Effector memory CD8-positive, alpha-beta T cell (primary cell): ENCODE results near the gene TBPL2.
"Not testable (repeated sequence)": the region's sequence is repeated elsewhere in the genome, so short reads cannot be mapped to it uniquely, and the experiment has no call there.

ENCODE experiments used
- ATAC-seq: fragments of 150-1000 bp; cut with Tn5 transposase; replicated peaks from 2 replicates; pipeline ENCODE4 v1.10.0; 2021; ENCODE audit warnings: mild to moderate bottlenecking, moderate library complexity
- DNase-seq, 3 experiments: peaks; one replicate each; pipeline ENCODE4 v3.0.0; 2021
- H3K27ac Mint-ChIP-seq, 2 donors: one replicate each; pipeline ENCODE4 v1.8.0; 2022; ENCODE audit warnings: mild to moderate bottlenecking in 2 of 2, mixed read lengths in 2 of 2, moderate library complexity in 2 of 2
- H3K27me3 Mint-ChIP-seq, 2 donors: one replicate each; pipeline ENCODE4 v1.8.0; 2022; ENCODE audit warnings: mixed read lengths in 2 of 2
- H3K36me3 Mint-ChIP-seq: one replicate; pipeline ENCODE4 v1.8.0; 2022; ENCODE audit warnings: mild to moderate bottlenecking, moderate library complexity, mixed read lengths; ENCODE audit not compliant: insufficient read depth
- H3K4me1 Mint-ChIP-seq, 2 donors: one replicate each; pipeline ENCODE4 v1.8.0; 2022; ENCODE audit warnings: low read depth in 2 of 2, mixed read lengths in 2 of 2
- H3K4me3 Mint-ChIP-seq, 2 donors: one replicate each; pipeline ENCODE4 v1.8.0; 2022; ENCODE audit warnings: mild to moderate bottlenecking in 2 of 2, mixed read lengths in 2 of 2, moderate library complexity in 2 of 2
- H3K9me3 Mint-ChIP-seq, 2 donors: one replicate each; pipeline ENCODE4 v1.8.0; 2022; ENCODE audit warnings: mixed read lengths in 2 of 2

Gene TBPL2

DNA sequence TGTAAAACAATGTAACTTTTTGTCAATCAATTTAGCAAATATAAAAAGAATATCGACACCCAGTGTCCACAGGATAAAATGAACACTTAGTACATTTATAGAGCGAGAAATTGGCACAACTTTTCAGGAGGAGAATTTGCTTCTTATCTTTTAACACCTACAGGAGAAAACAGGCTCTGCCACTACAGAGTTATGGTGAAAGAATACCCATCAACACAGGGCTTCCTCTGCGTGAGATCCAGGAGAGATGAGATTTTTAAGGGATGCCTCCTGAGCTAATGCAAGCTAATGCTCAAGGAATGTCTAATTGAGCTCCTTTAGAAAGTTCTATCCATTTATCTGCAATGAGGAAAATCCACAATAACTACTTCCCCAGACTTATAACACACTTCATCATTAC lies 7.8 kb downstream of the TBPL2 start:
- DNase-seq: no peak
- Mint-ChIP-seq H3K4me1 (peaks cover 9 to 19% of the 10 kb centered on the region in 2 donors), H3K4me3 (no peak overlapping the region), H3K9me3 (no peaks in the 10 kb centered on the region), H3K36me3 (no peaks in the 10 kb centered on the region), H3K27me3 (no peaks in the 10 kb centered on the region), H3K27ac (no peak overlapping the region)
- ATAC-seq: no peak

DNA sequence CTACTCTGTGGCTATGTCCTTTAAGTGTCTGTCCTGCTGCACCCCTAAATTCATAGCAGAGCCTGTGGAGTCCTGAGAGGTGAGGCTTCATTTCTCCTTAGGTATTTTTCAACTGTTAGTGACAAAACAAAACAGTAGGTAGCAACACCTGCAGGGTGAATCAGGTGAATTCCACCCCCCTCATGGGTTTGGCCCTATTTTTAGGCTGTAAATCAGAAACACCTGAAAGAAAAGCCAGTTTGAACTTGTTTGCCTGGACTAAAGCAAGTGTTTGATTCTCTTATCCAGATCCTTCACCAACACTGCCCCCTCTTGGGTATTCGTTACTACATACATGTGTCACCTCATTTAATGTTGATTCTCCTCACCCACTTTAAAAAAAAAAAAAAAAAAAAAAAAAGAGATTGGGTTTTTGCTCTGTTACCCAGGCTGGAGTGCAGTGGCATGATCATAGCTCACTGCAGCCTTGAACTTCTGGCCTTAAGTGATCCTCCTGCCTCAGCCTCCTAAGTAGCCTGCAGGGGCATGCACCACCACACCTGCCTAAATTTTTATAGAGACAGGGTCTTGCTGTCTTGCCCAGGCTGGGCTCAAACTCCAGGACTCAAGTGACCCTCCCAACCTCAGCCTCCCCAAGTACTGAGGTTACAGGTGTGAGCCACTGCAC lies 10.3 kb downstream of the TBPL2 start:
- H3K9me3 Mint-ChIP-seq: no peaks in the 10 kb centered on the region
- no peaks in the 10 kb centered on the region for H3K36me3 Mint-ChIP-seq
- H3K4me3 Mint-ChIP-seq: no peak overlapping the region
- H3K27ac Mint-ChIP-seq: no peak overlapping the region
- ATAC-seq (peak; percentile 87), DNase-seq (peak; percentile 25 to 38 (median 37))
- peaks cover 9 to 19% of the 10 kb centered on the region in 2 donors for H3K4me1 Mint-ChIP-seq
- no peaks in the 10 kb centered on the region for H3K27me3 Mint-ChIP-seq

DNA sequence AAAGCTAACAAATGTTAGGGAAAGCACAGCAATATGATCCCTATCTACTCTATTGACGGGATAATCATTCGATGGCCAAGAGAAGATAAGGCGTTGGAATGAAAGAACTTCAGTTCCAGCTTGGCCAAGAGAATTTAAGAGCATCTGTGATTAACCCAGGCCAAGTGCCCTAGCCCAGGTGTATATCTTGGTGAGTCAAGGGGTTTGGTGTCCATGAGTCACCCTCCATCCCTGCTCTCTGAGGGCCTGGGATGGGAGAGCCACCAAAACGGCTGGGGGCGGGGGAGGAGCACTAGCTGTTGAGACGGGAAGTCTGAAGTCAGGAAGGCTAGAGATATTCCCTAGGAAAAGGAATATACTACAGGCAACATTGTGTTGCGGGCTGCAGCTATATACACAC lies 13.0 kb downstream of the TBPL2 start:
- ATAC-seq (no peak), DNase-seq (no peak)
- H3K27ac Mint-ChIP-seq: no peak overlapping the region

DNA sequence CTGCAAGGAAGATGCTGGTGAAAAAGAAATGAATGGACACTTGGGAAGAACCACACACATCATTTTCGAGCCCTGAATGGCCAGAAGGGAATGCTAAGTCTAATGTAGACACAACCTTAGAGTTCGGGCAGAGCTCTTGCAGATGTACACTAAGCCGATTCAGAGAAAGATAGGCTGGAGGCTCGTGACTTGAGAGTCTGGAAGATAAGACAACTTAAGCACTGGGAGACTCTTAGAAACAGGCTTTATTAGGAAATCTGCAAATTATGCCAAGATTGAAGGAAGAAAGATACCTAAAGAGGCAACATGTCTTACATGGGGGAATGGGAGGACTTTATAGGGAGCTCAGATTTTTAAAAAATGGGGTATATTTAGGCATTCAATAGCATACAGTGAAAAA lies 13.5 kb downstream of the TBPL2 start:
- no peak overlapping the region for H3K27ac Mint-ChIP-seq
- H3K36me3 Mint-ChIP-seq: no peaks in the 10 kb centered on the region
- no peak overlapping the region for H3K4me3 Mint-ChIP-seq

More for the DNA sequence above, 13.0 kb downstream of the TBPL2 start:
- Mint-ChIP-seq H3K9me3 (no peaks in the 10 kb centered on the region), H3K4me1 (peaks cover 0 to 3% of the 10 kb centered on the region in 2 donors), H3K36me3 (no peaks in the 10 kb centered on the region), H3K27me3 (no peaks in the 10 kb centered on the region), H3K4me3 (no peak overlapping the region)

DNA sequence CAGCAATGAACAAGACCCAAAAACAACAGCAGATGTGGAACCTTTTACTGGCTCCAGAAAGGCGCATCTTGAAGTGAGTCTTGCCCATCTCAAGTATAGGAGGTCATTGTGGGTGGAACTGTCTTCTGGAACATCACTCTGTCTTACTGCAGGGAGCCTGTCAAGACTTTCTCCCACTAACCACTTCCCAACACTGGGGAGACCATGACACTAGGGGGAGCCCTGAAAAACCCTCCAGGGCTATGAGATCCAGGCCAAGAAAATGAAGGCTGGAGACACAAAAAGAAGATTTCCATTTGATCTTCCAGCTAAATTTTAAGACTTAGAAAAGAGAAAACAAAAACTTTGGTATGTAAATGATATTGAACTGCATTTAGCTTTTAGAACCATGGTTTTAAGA lies 15.3 kb downstream of the TBPL2 start:
- DNase-seq (no peak), ATAC-seq (no peak)
- Mint-ChIP-seq H3K4me1 (peaks cover 0 to 3% of the 10 kb centered on the region in 2 donors), H3K36me3 (no peaks in the 10 kb centered on the region), H3K9me3 (no peaks in the 10 kb centered on the region), H3K27ac (no peak overlapping the region), H3K27me3 (no peaks in the 10 kb centered on the region), H3K4me3 (no peak overlapping the region)

More for the DNA sequence above, 13.5 kb downstream of the TBPL2 start:
- Mint-ChIP-seq H3K4me1 (peaks cover 0 to 3% of the 10 kb centered on the region in 2 donors), H3K27me3 (no peaks in the 10 kb centered on the region), H3K9me3 (no peaks in the 10 kb centered on the region)
- DNase-seq: no peak
- no peak for ATAC-seq

DNA sequence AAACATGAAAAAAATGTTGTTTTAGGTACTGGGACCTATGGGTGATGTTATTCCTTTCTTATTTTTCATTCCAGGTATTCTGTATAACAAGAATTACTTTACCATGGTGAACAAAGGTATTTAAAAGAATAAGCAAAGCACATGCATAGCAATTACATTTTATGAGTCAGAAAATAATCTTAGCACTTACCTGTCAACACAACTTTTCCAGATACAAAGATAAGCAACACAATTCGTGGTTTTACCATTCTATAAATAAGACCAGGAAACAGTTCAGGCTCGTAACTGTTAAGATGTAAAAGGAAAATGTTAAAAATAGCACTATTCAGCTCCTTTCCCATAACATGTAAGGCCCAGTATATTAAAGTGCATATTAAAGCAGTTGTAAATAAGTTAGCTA lies 16.4 kb downstream of the TBPL2 start:
- no peaks in the 10 kb centered on the region for H3K4me1 Mint-ChIP-seq
- H3K9me3 Mint-ChIP-seq: no peaks in the 10 kb centered on the region
- H3K4me3 Mint-ChIP-seq: no peak overlapping the region
- no peaks in the 10 kb centered on the region for H3K36me3 Mint-ChIP-seq
- DNase-seq (no peak), ATAC-seq (no peak)
- H3K27ac Mint-ChIP-seq: no peak overlapping the region
- H3K27me3 Mint-ChIP-seq: no peaks in the 10 kb centered on the region

DNA sequence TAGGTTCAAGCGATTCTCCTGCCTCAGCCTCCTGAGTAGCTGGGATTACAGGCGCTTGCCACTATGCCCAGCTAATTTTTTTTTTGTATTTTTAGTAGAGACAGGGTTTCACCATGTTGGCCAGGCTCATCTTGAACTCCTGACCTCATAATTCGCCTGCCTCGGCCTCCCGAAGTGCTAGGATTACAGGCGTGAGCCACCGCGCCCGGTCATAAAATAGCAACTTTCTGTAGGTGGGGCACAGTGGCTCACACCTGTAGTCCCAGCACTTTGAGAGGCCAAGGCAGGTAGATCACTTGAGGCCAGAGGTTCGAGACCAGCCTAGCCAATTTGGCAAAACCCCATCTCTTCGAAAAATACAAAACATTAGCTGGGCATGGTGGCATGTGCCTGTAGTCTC lies 18.1 kb downstream of the TBPL2 start:
- not testable (repeated sequence) for H3K27me3 Mint-ChIP-seq, H3K4me3 Mint-ChIP-seq, H3K4me1 Mint-ChIP-seq, H3K36me3 Mint-ChIP-seq, H3K9me3 Mint-ChIP-seq, ATAC-seq, DNase-seq, H3K27ac Mint-ChIP-seq

DNA sequence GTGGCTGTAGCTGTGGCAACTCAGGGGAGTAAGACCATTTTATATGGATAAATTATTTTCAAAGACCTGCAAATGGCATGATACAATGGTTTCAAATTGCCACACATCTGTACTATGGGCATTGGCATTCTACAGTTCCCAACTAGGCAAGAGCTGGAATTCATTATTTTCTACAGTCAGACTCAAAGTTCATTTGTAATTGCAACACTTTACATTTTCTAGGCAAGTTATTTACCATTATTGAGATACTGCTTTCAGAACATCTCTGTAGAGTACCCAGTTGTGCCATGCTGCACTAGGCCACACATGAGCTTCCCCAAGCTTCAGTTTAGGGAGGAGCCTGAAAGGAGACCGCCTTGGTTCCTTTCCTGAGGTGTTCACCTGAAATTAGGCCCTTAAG lies 20.8 kb downstream of the TBPL2 start:
- H3K9me3 Mint-ChIP-seq: no peaks in the 10 kb centered on the region
- no peak overlapping the region for H3K4me3 Mint-ChIP-seq
- H3K4me1 Mint-ChIP-seq: no peaks in the 10 kb centered on the region
- H3K36me3 Mint-ChIP-seq: no peaks in the 10 kb centered on the region
- ATAC-seq (no peak), DNase-seq (no peak)
- no peak overlapping the region for H3K27ac Mint-ChIP-seq
- H3K27me3 Mint-ChIP-seq: peaks cover 0 to 11% of the 10 kb centered on the region in 2 donors

DNA sequence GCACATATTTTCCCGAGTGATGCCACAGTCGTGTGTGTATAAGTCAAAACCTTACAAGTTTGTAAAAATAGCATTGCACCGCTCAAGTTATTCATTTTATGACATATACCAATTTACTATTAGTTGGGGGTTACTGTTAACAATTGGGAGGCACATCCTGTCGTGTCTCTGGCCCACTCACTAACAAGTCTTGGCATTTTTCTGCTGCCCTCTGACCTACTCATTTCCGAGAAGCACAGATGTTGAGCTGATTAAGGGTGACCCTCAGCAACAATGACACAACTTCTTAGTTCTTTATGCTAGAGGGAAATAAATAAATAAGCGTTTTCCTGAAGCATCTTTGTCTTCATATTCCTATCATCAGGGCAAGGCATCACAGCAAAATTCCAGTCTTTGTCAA lies 22.0 kb downstream of the TBPL2 start:
- no peak for DNase-seq
- no peaks in the 10 kb centered on the region for H3K36me3 Mint-ChIP-seq
- no peaks in the 10 kb centered on the region for H3K9me3 Mint-ChIP-seq
- no peak for ATAC-seq
- H3K4me1 Mint-ChIP-seq: no peaks in the 10 kb centered on the region
- H3K27me3 Mint-ChIP-seq: peaks cover 6 to 11% of the 10 kb centered on the region in 2 donors
- H3K27ac Mint-ChIP-seq: no peak overlapping the region
- no peak overlapping the region for H3K4me3 Mint-ChIP-seq

DNA sequence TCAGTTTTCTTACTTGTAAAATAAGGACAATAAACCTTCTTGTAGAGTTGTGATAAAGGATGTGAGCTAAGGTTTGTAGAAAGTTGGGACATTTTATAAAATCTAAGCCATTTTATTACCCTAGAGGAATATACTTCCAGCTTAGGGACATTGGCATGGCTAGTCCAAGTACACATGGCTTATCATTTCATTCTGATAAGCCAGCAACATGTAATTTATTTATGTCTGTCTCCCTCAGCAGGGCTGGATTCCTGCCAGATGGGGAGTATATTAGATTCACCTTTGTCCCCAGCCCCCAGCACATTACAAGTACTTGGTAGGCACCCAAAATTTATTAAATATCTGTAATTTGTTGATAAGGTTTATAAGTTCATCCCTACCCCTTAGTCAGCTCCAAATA lies 22.5 kb downstream of the TBPL2 start:
- DNase-seq: no peak
- H3K9me3 Mint-ChIP-seq: no peaks in the 10 kb centered on the region
- H3K4me1 Mint-ChIP-seq: no peaks in the 10 kb centered on the region
- H3K4me3 Mint-ChIP-seq: no peak overlapping the region
- H3K27me3 Mint-ChIP-seq: peaks cover 6 to 11% of the 10 kb centered on the region in 2 donors
- H3K36me3 Mint-ChIP-seq: no peaks in the 10 kb centered on the region
- no peak overlapping the region for H3K27ac Mint-ChIP-seq
- ATAC-seq: no peak

DNA sequence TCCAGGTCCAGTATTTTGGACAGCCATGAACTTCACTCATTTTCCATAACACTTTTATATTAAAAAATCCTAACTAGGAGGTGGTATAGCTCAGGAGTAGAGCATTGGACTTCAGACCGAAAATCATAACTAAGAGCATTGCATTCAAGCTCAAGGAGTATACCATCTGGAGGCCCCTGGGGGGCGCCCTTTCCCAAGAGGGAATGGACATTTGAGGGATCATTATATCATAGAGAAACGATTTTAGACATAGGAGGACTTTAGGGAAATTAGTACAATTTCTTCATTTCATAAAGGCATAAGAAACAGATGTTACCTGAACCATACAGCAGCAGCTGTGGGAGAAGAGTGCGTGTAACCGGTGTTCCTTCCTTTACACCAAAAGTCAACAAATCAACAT lies 23.6 kb downstream of the TBPL2 start:
- DNase-seq (no peak), ATAC-seq (no peak)
- peaks cover under 1 to 5% of the 10 kb centered on the region in 2 donors for H3K4me1 Mint-ChIP-seq
- no peak overlapping the region for H3K4me3 Mint-ChIP-seq
- H3K9me3 Mint-ChIP-seq: no peaks in the 10 kb centered on the region
- peaks cover 6 to 11% of the 10 kb centered on the region in 2 donors for H3K27me3 Mint-ChIP-seq
- no peaks in the 10 kb centered on the region for H3K36me3 Mint-ChIP-seq
- H3K27ac Mint-ChIP-seq: no peak overlapping the region

DNA sequence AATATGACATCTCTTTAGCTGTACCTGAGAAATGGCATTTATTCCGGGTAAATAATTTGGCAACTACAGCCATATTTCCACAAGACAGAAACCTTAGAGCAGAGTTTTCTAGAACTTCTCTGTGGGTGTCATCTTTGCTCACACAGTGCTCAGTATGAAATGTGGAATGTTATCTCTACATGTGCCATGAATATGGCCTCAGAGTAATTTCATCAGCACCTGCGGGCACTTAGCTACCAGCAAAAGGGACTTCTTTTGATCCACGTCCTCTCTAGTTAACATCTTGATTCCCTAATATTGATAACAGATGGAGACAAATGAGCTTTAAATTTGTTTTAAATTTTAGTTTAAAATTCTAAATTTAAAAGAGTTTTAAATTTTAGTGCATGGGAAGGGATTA lies 25.9 kb downstream of the TBPL2 start:
- peaks cover 9 to 22% of the 10 kb centered on the region in 2 donors for H3K4me1 Mint-ChIP-seq
- H3K4me3 Mint-ChIP-seq: no peak overlapping the region
- ATAC-seq: no peak
- H3K27ac Mint-ChIP-seq: no peak overlapping the region
- H3K9me3 Mint-ChIP-seq: no peaks in the 10 kb centered on the region
- DNase-seq: no peak
- H3K36me3 Mint-ChIP-seq: no peaks in the 10 kb centered on the region
- peaks cover 6 to 11% of the 10 kb centered on the region in 2 donors for H3K27me3 Mint-ChIP-seq

DNA sequence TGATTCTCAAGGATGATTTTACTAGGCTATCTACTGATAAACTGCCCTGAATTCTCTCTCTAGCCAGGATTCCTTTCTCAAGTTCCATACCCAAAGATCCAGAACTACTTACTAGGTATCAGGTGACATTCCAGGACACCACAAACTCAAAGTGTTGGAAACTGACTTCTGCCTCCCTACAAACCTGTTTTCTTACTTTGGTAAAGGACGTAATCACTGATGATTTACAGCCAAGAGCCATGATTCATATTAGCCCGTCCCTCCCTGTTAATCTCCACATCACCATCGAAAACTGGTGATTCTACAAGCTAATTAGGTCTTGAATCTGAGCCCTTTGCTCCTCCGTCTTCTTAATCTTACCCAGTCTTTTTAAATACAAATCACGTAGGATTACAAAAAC lies 27.7 kb downstream of the TBPL2 start:
- Mint-ChIP-seq H3K27ac (no peak overlapping the region), H3K9me3 (no peaks in the 10 kb centered on the region), H3K27me3 (peaks cover 6 to 11% of the 10 kb centered on the region in 2 donors), H3K4me1 (peaks cover 16 to 33% of the 10 kb centered on the region in 2 donors), H3K4me3 (peak overlapping the region in 1 of 2 donors; percentile 89), H3K36me3 (no peaks in the 10 kb centered on the region)
- DNase-seq (no peak), ATAC-seq (no peak)

DNA sequence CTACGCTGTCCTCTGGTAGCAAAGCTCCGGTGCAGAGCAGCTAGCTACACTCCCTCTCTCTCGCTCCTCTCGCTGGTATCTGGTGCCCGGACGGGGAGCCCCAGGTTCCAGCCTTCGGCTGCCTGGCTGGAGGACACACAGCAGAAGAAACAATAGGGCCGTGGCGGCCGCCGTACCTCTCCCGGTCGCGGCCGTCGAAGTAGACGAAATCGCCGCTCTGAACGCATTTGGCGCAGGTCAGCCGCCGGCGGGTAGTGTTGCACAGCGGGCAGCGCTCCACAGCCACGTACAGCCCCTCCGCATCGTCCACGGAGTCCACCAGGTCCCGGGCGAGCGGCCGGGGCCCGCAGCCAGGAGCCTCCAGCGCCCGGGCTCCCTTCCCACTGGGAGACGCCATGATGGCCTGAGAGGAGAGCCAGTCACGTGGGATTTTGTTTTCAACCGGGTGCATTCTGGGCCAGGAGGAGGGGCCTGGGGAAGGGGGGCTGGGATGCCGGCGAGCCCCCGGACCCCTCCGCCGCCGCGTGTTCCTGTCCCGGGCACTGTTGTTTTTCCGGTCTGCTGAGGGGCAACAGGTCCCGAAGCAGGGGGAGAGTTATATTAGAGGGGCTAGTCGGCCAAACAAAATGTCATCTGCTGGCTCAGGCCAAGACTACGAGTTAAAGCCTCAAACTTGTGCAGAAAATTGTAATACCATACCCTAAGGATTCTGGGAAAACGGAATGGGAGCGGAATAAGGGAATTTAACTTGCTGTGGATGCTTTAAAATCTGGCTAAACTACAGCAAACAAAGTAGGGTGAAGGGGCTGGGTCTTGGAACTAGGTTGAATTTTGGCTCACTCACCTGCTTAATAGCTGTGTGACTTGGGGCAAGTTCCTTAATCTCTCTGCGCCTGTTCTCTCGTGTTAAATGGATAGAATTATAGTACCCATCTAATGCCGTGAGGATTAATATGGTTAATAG lies 28.7 kb downstream of the TBPL2 start, which contains the start of gene ATG14:
Gene ATG14, minus strand, starts transcription at position 405 of the 964 bp plus-strand sequence. Its CDS starts 8 bp downstream, at position 397.
- H3K4me3 Mint-ChIP-seq: peak within 1 kb of the TSS; percentile 80 to 89
- H3K4me1 Mint-ChIP-seq: peaks cover 16 to 36% of the 10 kb centered on the region in 2 donors
- H3K9me3 Mint-ChIP-seq: no peaks in the 10 kb centered on the region
- H3K27ac Mint-ChIP-seq: peak within 1 kb of the TSS; percentile 86 to 92
- peaks cover 3% of the 10 kb centered on the region for H3K36me3 Mint-ChIP-seq
- H3K27me3 Mint-ChIP-seq: peaks cover 6 to 11% of the 10 kb centered on the region in 2 donors
- ATAC-seq: peak; percentile 97
- peak; percentile 56 to 59 (median 58) for DNase-seq
